PC-9 (cell line): ENCODE measurements around the gene SPINK4. TPM values are rescaled to one million over a fixed set of nuclear protein-coding genes. Genes with fewer than 3 reads are reported as not detected.

ENCODE experiments used
- BruUV-seq: library from RNA; stranded (reverse); fragments of 400-500 nt; replicated peaks from 2 replicates; lab custom pipeline; 2021; lab: Mats Ljungman, UMichigan
- CTCF ChIA-PET: fragments of 300-600 bp; sonication (Branson Sonifier 250); formaldehyde crosslinking; loops from one replicate; lab custom pipeline; 2022; ENCODE audit warnings: antibody characterized with exemption; lab: Charles Lee
- POLR2A ChIA-PET: fragments of 300-600 bp; sonication (Branson Sonifier 250); formaldehyde crosslinking; loops from one replicate; lab custom pipeline; 2022; ENCODE audit warnings: antibody characterized with exemption; ENCODE audit not compliant: unreplicated experiment; lab: Charles Lee
- DNase-seq, 2 experiments: peaks; one replicate each; pipeline versions ENCODE4 v3.0.0 to v3.0.0-alpha.2; 2015 to 2022; ENCODE audit warnings: mixed read lengths in 1 of 2
- H2AFZ ChIP-seq: fragments of 200-600 bp; sonication (generic); 2 replicates; pipeline ENCODE4 v1.8.1; 2017; ENCODE audit warnings: antibody characterized with exemption
- H3F3A ChIP-seq: fragments of 200-600 bp; sonication (generic); 2 replicates; pipeline ENCODE4 v1.8.1; 2017; ENCODE audit warnings: antibody characterized with exemption, mild to moderate bottlenecking, low read depth; ENCODE audit not compliant: insufficient read depth
- H3K27ac ChIP-seq: fragments of 200-600 bp; sonication (generic); 2 replicates; pipeline ENCODE4 v1.6.1; 2016; ENCODE audit warnings: mixed run types
- H3K27me3 ChIP-seq: fragments of 200-600 bp; sonication (generic); 2 replicates; pipeline ENCODE4 v1.6.1; 2016; ENCODE audit warnings: low read depth, mixed run types; ENCODE audit not compliant: insufficient read depth
- H3K36me3 ChIP-seq: fragments of 200-600 bp; sonication (generic); 2 replicates; pipeline ENCODE4 v1.6.1; 2016; ENCODE audit warnings: low read depth, mixed run types
- H3K4me1 ChIP-seq: fragments of 200-600 bp; sonication (generic); replicated peaks from 2 replicates; pipeline ENCODE4 v1.6.1; 2016; ENCODE audit warnings: mixed run types; ENCODE audit not compliant: insufficient read depth
- H3K4me2 ChIP-seq: fragments of 200-600 bp; sonication (generic); 2 replicates; pipeline ENCODE4 v1.6.1; 2017; ENCODE audit warnings: mixed run types
- H3K4me3 ChIP-seq: fragments of 200-600 bp; sonication (generic); 2 replicates; pipeline ENCODE4 v1.6.1; 2016; ENCODE audit warnings: mixed run types
- H3K79me2 ChIP-seq: fragments of 200-600 bp; sonication (generic); 2 replicates; pipeline ENCODE4 v1.6.1; 2017; ENCODE audit warnings: low read depth, mixed run types
- H3K9me2 ChIP-seq: fragments of 200-600 bp; sonication (generic); 2 replicates; pipeline ENCODE4 v1.8.1; 2017; ENCODE audit warnings: mild to moderate bottlenecking; ENCODE audit not compliant: insufficient read depth
- H3K9me3 ChIP-seq: fragments of 200-600 bp; sonication (generic); 2 replicates; pipeline ENCODE4 v1.8.1; 2016; ENCODE audit warnings: low read depth; ENCODE audit not compliant: insufficient read depth
- H4K20me1 ChIP-seq: fragments of 200-600 bp; sonication (generic); 2 replicates; pipeline ENCODE4 v1.8.1; 2017; ENCODE audit not compliant: insufficient read depth
- EZH2 ChIP-seq: fragments of 200-600 bp; sonication (generic); IDR thresholded peaks from 2 replicates; pipeline ENCODE4 v1.8.0; 2017; ENCODE audit warnings: antibody characterized with exemption, low read depth
- intact Hi-C: fragments of 100-400 bp; cut with micrococcal nuclease; formaldehyde crosslinking; loops from one replicate; pipeline ENCODE4 v1.10.0; 2022; ENCODE audit not compliant: unreplicated experiment
- total RNA-seq: library from RNA; stranded (reverse); gene quantifications from 2 replicates; pipeline ENCODE4 v1.2.3, GENCODE V29; 2021
- TF ChIP-seq, protein P1 (sequence below): fragments of 200-600 bp; sonication (generic); conservative IDR thresholded peaks from 2 replicates; pipeline ENCODE4 v1.6.1; 2017; ENCODE audit warnings: mixed run types, antibody characterized with exemption, mild to moderate bottlenecking, moderate library complexity

SPINK4 gene
- total RNA-seq, 1 experiment from 2014 or later = not detected

DNA sequence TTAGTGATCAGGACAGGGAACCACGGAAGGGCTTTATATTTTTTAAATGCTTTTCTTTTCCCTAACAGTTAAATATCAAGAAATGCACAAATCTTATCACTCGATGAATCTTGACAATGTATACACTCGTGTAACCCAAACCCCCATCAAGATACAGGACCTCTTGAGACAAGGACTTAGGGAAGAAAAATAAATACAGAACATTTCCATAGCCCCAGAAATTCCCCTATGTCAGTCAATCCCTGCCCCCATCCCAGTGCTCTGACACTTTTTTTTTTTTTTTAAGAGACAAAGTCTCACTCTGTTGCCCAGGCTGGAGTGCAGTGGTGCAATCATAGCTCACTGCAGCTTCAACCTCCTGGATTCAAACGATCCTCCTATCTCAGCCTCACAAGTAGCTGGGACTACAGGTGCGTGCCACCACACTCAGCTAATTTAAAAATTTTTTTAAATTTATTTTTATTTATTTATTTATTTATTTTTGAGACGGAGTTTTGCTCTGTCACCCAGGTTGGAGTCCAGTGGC, 2.7 kb downstream of the SPINK4 start:
- Histone ChIP-seq H3K79me2 (no peaks in the 10 kb centered on the region), H2AFZ (no peak overlapping the region), H3K27ac (no peak overlapping the region), H3K4me2 (no peak overlapping the region), H3K36me3 (no peaks in the 10 kb centered on the region), H3K4me3 (no peak overlapping the region), H3K27me3 (no peaks in the 10 kb centered on the region), H3K4me1 (no peaks in the 10 kb centered on the region), H3K9me3 (no peaks in the 10 kb centered on the region), H4K20me1 (no peaks in the 10 kb centered on the region), H3F3A (no peaks in the 10 kb centered on the region), H3K9me2 (no peaks in the 10 kb centered on the region)
- POLR2A ChIA-PET = no interaction called here
- intact Hi-C loops = no loop called here
- BruUV-seq = no TSS peak
- TF ChIP-seq, protein P1, sequence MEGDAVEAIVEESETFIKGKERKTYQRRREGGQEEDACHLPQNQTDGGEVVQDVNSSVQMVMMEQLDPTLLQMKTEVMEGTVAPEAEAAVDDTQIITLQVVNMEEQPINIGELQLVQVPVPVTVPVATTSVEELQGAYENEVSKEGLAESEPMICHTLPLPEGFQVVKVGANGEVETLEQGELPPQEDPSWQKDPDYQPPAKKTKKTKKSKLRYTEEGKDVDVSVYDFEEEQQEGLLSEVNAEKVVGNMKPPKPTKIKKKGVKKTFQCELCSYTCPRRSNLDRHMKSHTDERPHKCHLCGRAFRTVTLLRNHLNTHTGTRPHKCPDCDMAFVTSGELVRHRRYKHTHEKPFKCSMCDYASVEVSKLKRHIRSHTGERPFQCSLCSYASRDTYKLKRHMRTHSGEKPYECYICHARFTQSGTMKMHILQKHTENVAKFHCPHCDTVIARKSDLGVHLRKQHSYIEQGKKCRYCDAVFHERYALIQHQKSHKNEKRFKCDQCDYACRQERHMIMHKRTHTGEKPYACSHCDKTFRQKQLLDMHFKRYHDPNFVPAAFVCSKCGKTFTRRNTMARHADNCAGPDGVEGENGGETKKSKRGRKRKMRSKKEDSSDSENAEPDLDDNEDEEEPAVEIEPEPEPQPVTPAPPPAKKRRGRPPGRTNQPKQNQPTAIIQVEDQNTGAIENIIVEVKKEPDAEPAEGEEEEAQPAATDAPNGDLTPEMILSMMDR = no peak
- no peak for TF ChIP-seq EZH2
- DNase-seq = no peak
- CTCF ChIA-PET = no interaction called here

DNA sequence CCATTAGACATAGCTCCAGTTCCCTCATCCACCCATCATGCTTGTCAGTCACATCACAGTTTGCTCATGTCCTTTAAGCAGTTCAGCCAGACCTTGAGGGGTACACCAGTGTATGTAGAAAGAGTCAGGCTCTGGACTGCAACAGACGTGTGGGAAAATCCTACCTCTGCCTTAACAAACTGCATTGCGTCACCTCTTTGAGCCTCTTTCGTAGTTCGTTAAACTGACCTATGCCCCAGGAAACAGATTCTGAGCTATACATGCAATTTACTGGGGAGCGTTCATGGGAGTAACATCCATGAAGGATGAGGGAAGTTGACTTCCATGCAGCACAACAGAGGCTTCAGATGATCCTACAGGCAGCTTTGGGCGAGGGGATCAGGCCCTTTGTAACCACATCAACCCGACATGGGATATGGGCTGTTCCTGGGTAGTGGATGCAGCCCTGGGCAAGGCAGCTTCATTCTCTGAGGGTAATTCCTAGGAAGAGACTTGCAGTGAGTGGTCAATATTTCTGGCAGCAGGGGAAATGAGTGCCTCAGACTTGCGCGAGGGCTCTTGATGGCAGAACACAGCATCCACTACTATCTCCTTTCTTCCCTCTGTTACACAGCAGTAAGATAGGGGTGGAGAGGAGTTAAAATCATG, 4.3 kb downstream of the SPINK4 start:
- Histone ChIP-seq H3K9me3 (no peaks in the 10 kb centered on the region), H3K36me3 (no peaks in the 10 kb centered on the region), H3K27me3 (no peaks in the 10 kb centered on the region), H3K79me2 (no peaks in the 10 kb centered on the region), H3K9me2 (no peaks in the 10 kb centered on the region), H3K4me2 (no peak overlapping the region), H4K20me1 (no peaks in the 10 kb centered on the region), H3K27ac (no peak overlapping the region), H3K4me3 (no peak overlapping the region), H3F3A (no peaks in the 10 kb centered on the region), H2AFZ (no peak overlapping the region), H3K4me1 (no peaks in the 10 kb centered on the region)
- BruUV-seq = no TSS peak
- CTCF ChIA-PET = no interaction called here
- TF ChIP-seq EZH2 = no peak
- TF ChIP-seq, protein P1 = no peak
- intact Hi-C loops = no loop called here
- DNase-seq = no peak
- POLR2A ChIA-PET = no interaction called here

DNA sequence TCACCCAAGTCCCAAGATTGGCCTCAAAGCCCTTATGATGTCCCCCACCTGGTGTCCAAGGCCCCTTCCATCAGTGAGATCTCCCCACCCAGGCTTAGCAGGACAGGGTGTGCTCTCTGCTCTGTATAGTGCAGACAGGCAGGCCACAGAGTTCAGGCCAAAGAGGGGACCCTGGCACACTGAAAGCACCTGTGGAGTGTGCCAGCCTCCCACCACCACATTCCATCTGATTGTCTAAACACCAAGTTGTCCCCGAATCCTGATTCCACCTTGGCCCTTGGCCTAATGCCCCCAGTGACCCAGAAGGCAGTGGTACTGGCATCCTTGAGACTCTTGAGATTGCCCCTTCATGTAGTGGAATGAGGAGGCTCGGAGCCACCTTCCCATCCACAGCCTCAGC, 5.4 kb downstream of the SPINK4 start:
- no peak overlapping the region for H3K27ac ChIP-seq
- H3K27me3 ChIP-seq = no peaks in the 10 kb centered on the region
- TF ChIP-seq, protein P1 = no peak
- TF ChIP-seq EZH2 = no peak
- H3K36me3 ChIP-seq = no peaks in the 10 kb centered on the region
- no peaks in the 10 kb centered on the region for H3K79me2 ChIP-seq
- no peaks in the 10 kb centered on the region for H3K9me2 ChIP-seq
- H3K9me3 ChIP-seq = no peaks in the 10 kb centered on the region
- H4K20me1 ChIP-seq = no peaks in the 10 kb centered on the region
- H3F3A ChIP-seq = no peaks in the 10 kb centered on the region
- no peak overlapping the region for H2AFZ ChIP-seq
- BruUV-seq = no TSS peak
- H3K4me1 ChIP-seq = no peaks in the 10 kb centered on the region
- DNase-seq = no peak
- H3K4me3 ChIP-seq = no peak overlapping the region
- intact Hi-C loops = no loop called here
- ChIA-PET CTCF (no interaction called here), POLR2A (interaction anchor here (0.6 kb wide), 1 partner anchor 136 kb away, joined by 3 read pairs; no protein-coding TSS in a partner anchor)
- no peak overlapping the region for H3K4me2 ChIP-seq
